Esophagus muscularis mucosa (tissue), 4 donors: ENCODE measurements around the gene CYP2D6. TPM values are rescaled to one million over a fixed set of nuclear protein-coding genes. Genes with fewer than 3 reads are reported as not detected.
A peak's percentile ranks its signal among the peaks of the same experiment; 100 is the strongest.

Source experiments
- DNase-seq: peaks from one replicate; pipeline ENCODE4 v3.0.0-alpha.2; 2017; ENCODE audit errors: extremely low spot score
- H3K27ac ChIP-seq, 4 donors: fragments of 200-600 bp; sonication (generic); replicated peaks in 1 of 4; 1 replicate in 3 of 4; 2 replicates in 1 of 4; pipeline ENCODE4 v1.5.1; 2016 to 2019; ENCODE audit warnings: mild to moderate bottlenecking in 1 of 4
- H3K27me3 ChIP-seq, 4 donors: fragments of 200-600 bp; sonication (generic); one replicate each; pipeline versions ENCODE4 v1.5.1 to v1.6.0; 2016 to 2019
- H3K36me3 ChIP-seq, 4 donors: fragments of 200-600 bp; sonication (generic); one replicate each; pipeline ENCODE4 v1.5.1; 2016 to 2019
- H3K4me1 ChIP-seq, 4 donors: fragments of 200-600 bp; sonication (generic); one replicate each; pipeline ENCODE4 v1.5.1; 2016 to 2019
- H3K4me3 ChIP-seq, 4 donors: fragments of 200-600 bp; sonication (generic); 1 replicate in 2 of 4; 2 replicates in 2 of 4; pipeline ENCODE4 v1.5.1; 2016 to 2019; ENCODE audit warnings: mild to moderate bottlenecking in 4 of 4, moderate library complexity in 1 of 4
- H3K9me3 ChIP-seq, 4 donors: fragments of 200-600 bp; sonication (generic); 1 replicate in 3 of 4; 2 replicates in 1 of 4; pipeline ENCODE4 v1.5.1; 2016 to 2019
- EP300 ChIP-seq: sonication (generic); formaldehyde crosslinking; IDR thresholded peaks from one replicate; pipeline ENCODE4 v1.6.1; 2017; ENCODE audit warnings: antibody characterized with exemption
- POLR2A ChIP-seq: fragments of 450-650 bp; IDR thresholded peaks from one replicate; pipeline ENCODE4 v1.6.1; 2017; ENCODE audit warnings: antibody characterized with exemption, moderate library complexity, mild to moderate bottlenecking, low read depth
- POLR2AphosphoS5 ChIP-seq, 2 donors: sonication (generic); formaldehyde crosslinking; IDR thresholded peaks; one replicate each; pipeline ENCODE4 v1.6.1; 2017; ENCODE audit warnings: antibody characterized with exemption in 2 of 2
- WGBS: methylation state at CpG from one replicate; pipeline ENCODE4 v1.1.5; 2018; 5-methylcytosine and 5-hydroxymethylcytosine counted together
- intact Hi-C: fragments of 100-400 bp; cut with DNase I; formaldehyde crosslinking; loops from one replicate; pipeline ENCODE4 v1.15.1; 2023
- total RNA-seq, 4 donors: library from RNA; depleted of rRNA; stranded (reverse); fragments of >200 nt; gene quantifications; one replicate each; pipeline versions ENCODE4 v1.1.0 to v1.2.1, GENCODE V29; 2016
- TF ChIP-seq, protein P1 (sequence below), 3 experiments: fragments of 200-600 bp in 2 of 3; fragments of 450-650 bp in 1 of 3; sonication (generic) in 2 of 3; IDR thresholded peaks; one replicate each; pipeline ENCODE4 v1.5.1; 2017 to 2019; ENCODE audit warnings: antibody characterized with exemption in 3 of 3, mild to moderate bottlenecking in 2 of 3, moderate library complexity in 1 of 3

CYP2D6 gene
- total RNA-seq, 4 donors from 2014 or later = 0.42 to 0.52 TPM; not detected in 2

DNA sequence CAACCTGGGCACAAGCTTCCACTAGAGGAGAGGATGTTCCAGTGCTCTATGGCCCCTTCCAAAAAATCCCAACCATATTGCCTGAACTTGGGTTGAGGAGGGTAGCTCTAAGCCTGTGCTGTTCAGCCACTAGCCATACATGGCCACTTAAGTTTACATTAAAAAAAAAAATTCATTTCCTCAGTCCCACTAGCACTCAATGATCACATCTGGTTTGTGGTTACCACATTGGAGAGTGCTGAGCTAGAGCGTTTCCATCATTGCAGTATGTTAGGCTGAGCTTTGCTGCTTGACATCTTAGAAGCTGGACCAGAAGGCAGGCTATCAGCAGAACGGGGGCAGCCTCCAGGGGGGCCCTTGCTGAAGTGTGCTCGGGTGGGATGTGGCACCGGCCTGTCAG lies 43.5 kb upstream of the CYP2D6 start:
- Histone ChIP-seq H3K9me3 (no peaks in the 10 kb centered on the region), H3K27me3 (no peaks in the 10 kb centered on the region), H3K4me1 (peaks cover 6 to 51% (median 30%) of the 10 kb centered on the region in 4 donors), H3K36me3 (peaks cover 4 to 19% (median 8%) of the 10 kb centered on the region in 4 donors), H3K4me3 (no peak overlapping the region), H3K27ac (no peak overlapping the region)
- TF ChIP-seq EP300 (no peak), POLR2A (no peak), POLR2AphosphoS5 (IDR thresholded peaks at IDR 0.05) (no peak)
- TF ChIP-seq, protein P1, sequence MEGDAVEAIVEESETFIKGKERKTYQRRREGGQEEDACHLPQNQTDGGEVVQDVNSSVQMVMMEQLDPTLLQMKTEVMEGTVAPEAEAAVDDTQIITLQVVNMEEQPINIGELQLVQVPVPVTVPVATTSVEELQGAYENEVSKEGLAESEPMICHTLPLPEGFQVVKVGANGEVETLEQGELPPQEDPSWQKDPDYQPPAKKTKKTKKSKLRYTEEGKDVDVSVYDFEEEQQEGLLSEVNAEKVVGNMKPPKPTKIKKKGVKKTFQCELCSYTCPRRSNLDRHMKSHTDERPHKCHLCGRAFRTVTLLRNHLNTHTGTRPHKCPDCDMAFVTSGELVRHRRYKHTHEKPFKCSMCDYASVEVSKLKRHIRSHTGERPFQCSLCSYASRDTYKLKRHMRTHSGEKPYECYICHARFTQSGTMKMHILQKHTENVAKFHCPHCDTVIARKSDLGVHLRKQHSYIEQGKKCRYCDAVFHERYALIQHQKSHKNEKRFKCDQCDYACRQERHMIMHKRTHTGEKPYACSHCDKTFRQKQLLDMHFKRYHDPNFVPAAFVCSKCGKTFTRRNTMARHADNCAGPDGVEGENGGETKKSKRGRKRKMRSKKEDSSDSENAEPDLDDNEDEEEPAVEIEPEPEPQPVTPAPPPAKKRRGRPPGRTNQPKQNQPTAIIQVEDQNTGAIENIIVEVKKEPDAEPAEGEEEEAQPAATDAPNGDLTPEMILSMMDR (IDR thresholded peaks at IDR 0.05) = no peak
- WGBS = 91% methylated on average over 4 of the region's 4 CpGs
- intact Hi-C loops = no loop called here
- no peak for DNase-seq

DNA sequence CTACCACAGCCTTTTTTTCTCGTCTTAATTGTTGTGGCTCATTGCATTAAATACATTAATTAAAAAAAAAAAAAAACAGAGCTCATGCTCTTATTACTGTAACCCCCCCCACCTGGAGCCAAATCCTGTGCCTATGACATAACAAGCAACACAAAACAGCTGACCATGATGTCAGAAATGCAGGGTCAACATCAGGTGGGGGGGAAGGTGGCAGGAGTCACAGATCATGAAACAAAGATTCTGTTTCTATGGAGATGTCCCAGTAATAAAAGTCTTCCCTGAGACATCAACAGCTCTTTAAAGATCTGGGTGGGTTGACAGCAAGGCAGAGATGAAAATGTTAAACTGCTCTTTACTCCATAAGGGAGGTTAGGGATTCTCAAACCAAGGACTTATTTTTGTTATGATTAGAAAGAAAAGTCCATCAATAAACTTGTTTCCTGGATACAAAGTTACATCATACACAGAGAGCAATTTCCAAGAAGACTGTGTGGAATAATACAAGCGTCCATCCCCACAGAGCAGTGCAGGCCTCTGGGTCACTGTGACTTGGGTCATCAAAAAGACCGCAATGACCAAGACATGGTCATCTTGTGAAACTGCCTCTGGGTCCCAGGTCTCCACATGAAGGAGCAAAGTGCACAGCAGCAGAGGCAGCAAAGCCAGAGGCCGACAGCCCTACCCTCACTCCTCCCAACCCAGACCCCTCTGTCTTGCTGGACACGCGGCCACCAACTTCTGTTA lies 42.7 kb upstream of the CYP2D6 start:
- intact Hi-C loops = no loop called here
- Histone ChIP-seq H3K9me3 (no peaks in the 10 kb centered on the region), H3K27me3 (no peaks in the 10 kb centered on the region), H3K27ac (peak overlapping the region in 1 of 4 donors; percentile 30), H3K36me3 (peaks cover 8 to 21% (median 11%) of the 10 kb centered on the region in 4 donors), H3K4me3 (no peak overlapping the region), H3K4me1 (peaks cover 6 to 51% (median 30%) of the 10 kb centered on the region in 4 donors)
- TF ChIP-seq POLR2A = no peak
- no peak for TF ChIP-seq POLR2AphosphoS5 (IDR thresholded peaks at IDR 0.05)
- TF ChIP-seq, protein P1 (IDR thresholded peaks at IDR 0.05) = no peak
- TF ChIP-seq EP300 = no peak
- WGBS = 88% methylated on average over 6 of the region's 6 CpGs
- DNase-seq = no peak

DNA sequence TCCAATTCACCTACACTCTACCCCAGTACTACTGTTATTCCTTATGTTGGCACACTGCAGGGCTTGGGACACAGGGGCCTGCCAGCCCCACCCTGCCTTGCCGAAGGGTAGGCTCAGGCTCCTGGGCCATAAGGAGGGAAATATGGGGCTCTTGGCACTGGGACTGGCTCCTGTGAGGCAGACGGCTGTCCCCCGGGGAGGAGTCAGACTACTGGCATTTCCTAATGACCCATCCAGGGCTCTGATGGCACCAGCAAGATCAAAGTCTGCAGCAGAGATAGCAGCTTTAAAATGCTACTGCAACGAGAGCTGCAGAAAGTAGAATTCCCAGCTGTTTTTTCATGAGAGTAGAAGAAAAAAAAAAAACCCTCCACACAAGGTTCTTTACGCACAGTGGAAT lies 42.2 kb upstream of the CYP2D6 start:
- H3K4me3 ChIP-seq = no peak overlapping the region
- TF ChIP-seq, protein P1 (IDR thresholded peaks at IDR 0.05) = no peak
- TF ChIP-seq POLR2A (no peak), POLR2AphosphoS5 (IDR thresholded peaks at IDR 0.05) (no peak), EP300 (no peak)
- H3K27me3 ChIP-seq = no peaks in the 10 kb centered on the region
- H3K9me3 ChIP-seq = no peaks in the 10 kb centered on the region
- 75% methylated on average over 5 of the region's 5 CpGs for WGBS
- intact Hi-C loops = no loop called here
- DNase-seq = no peak
- peaks cover 6 to 51% (median 30%) of the 10 kb centered on the region in 4 donors for H3K4me1 ChIP-seq
- H3K36me3 ChIP-seq = peaks cover 12 to 21% (median 14%) of the 10 kb centered on the region in 4 donors
- H3K27ac ChIP-seq = no peak overlapping the region

DNA sequence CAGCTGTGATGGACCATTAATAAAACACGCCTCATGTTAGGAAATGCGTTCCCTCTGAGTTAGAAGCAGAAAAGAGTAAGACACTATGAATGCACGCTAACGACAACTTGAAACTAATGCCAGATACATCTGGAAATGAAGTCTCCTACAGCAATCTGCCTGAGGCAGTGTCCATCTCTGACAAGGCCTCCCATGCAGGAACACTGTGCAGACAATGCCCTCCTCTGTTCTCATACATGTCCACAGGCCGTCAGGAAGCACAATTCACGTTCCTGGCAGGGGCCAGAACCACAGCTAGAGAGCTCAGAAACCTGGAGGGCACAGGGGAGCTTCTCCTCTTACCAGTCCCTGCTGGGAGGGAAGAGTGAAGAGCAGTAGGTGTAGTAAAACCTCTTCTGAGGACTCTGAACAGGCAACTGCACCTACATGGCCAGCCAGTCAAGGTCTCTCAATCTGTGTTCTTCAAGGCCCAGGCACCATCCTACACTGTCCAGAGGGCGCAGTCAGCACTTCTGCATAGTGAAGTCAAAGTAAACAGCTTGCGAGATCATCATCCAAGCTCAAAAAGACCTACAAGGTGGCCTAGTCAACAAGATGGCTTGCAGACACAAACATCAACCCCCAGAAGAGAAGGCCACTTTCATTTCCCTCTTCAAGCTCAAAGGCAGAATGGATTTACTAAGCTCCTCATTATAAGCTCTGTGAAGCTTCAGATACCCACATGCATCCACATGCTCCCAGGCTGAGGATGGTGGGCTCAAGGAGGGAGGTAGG lies 41.5 kb upstream of the CYP2D6 start:
- TF ChIP-seq POLR2AphosphoS5 (IDR thresholded peaks at IDR 0.05) = no peak
- TF ChIP-seq, protein P1 (IDR thresholded peaks at IDR 0.05) = no peak
- no peak for TF ChIP-seq POLR2A
- no peak for TF ChIP-seq EP300
- H3K9me3 ChIP-seq = no peaks in the 10 kb centered on the region
- H3K4me3 ChIP-seq = no peak overlapping the region
- peaks cover 14 to 22% (median 15%) of the 10 kb centered on the region in 4 donors for H3K36me3 ChIP-seq
- H3K27me3 ChIP-seq = no peaks in the 10 kb centered on the region
- no peak overlapping the region for H3K27ac ChIP-seq
- intact Hi-C loops = no loop called here
- DNase-seq = no peak
- H3K4me1 ChIP-seq = peaks cover 6 to 51% (median 30%) of the 10 kb centered on the region in 4 donors
- WGBS = 95% methylated on average over 8 of the region's 8 CpGs
